ENCODE measurements around the gene BMP7. TPM values are rescaled to one million over a fixed set of nuclear protein-coding genes. Genes with fewer than 3 reads are reported as not detected.
"Not testable (repeated sequence)": the region's sequence is repeated elsewhere in the genome, so short reads cannot be mapped to it uniquely, and the experiment has no call there.

BMP7 gene
- polyA plus RNA-seq, 4 donors: 0.92 to 3.4 TPM; not detected in 2

DNA sequence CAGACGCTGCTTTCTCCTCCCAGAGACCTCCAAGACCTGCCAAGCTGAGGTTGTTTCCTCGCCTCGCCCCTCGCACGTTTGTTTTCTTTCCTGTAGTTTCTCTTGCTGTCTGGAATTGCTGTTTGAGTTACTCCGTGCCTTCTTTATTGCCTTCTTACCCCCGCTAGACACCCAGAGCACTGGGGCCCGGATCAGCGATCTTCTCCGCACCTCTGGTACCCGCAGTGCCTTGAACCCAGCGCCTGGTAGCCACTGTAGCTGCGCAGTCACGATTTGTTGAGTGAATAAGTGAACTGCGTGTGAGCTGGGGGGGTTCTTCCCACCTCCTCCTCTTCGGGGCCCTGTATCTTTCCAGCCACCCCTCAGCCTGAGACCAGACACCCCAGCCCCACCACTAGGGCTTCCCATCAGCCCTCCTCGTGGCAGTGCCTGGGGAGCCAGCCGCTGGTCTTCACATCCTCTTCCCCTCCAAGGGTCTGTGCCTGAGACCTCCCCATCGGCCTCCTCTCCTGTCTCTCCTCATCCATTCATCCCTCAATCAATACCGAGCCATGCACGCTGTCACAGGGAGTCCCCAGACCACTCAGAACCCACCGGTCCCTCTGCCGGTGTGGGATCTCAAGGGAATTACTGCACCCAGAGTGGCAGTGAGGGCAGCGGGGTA, 849 bp upstream of the BMP7 start:
- no peak for DNase-seq
- 33 to 38% (median 38%) methylated on average over 23 to 24 of the region's 24 CpGs for WGBS, 3 donors
- H3K36me3 ChIP-seq (ENCODE audit: control insufficient read depth in 3 of 3, insufficient read depth in 2 of 3, low read depth in 1 of 3, low read length in 3 of 3): no peaks in the 10 kb centered on the region
- H3K4me3 ChIP-seq (ENCODE audit: low read depth in 1 of 3, low read length in 3 of 3): peak overlapping the region in 1 of 3 donors; percentile 30
- peaks cover 17 to 57% (median 19%) of the 10 kb centered on the region in 3 donors for H3K27me3 ChIP-seq (ENCODE audit: control insufficient read depth in 3 of 3, insufficient read depth in 3 of 3, low read length in 3 of 3)
- no peak overlapping the region for H3K27ac ChIP-seq (ENCODE audit: low read depth in 1 of 3, low read length in 2 of 3)
- FAIRE-seq: no peak
- H3K9me3 ChIP-seq (ENCODE audit: control insufficient read depth in 2 of 2, insufficient read depth in 1 of 2, low read depth in 1 of 2, low read length in 1 of 2): no peaks in the 10 kb centered on the region
- H3K4me1 ChIP-seq (ENCODE audit: control insufficient read depth in 3 of 3, insufficient read depth in 2 of 3, low read depth in 1 of 3, low read length in 2 of 3): no peaks in the 10 kb centered on the region

DNA sequence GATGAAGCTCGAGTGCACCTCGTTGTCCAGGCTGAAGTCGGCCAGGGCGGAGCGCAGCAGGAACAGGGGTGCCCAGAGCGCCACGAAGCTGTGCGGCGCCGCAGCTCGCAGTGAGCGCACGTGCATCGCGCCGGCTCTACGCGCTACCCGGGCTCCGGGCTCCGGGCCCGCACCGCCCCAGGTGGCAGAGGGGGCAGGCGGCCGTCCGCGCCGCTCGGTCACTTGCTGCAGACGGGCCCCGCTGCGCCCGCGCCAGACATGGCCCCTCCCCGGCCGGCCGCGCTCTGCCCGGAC, 497 bp downstream of the BMP7 start:
- WGBS, 3 donors: 0 to 10% (median 2%) methylated on average over 19 to 39 of the region's 39 CpGs
- DNase-seq: no peak
- H3K4me1 ChIP-seq (ENCODE audit: control insufficient read depth in 3 of 3, insufficient read depth in 2 of 3, low read depth in 1 of 3, low read length in 2 of 3): no peaks in the 10 kb centered on the region
- H3K27me3 ChIP-seq (ENCODE audit: control insufficient read depth in 3 of 3, insufficient read depth in 3 of 3, low read length in 3 of 3): peaks cover 17 to 58% (median 19%) of the 10 kb centered on the region in 3 donors
- no peaks in the 10 kb centered on the region for H3K36me3 ChIP-seq (ENCODE audit: control insufficient read depth in 3 of 3, insufficient read depth in 2 of 3, low read depth in 1 of 3, low read length in 3 of 3)
- no peak for FAIRE-seq
- H3K4me3 ChIP-seq (ENCODE audit: low read depth in 1 of 3, low read length in 3 of 3): peak overlapping the region in 1 of 3 donors; percentile 43
- H3K27ac ChIP-seq (ENCODE audit: low read depth in 1 of 3, low read length in 2 of 3): no peak overlapping the region
- no peaks in the 10 kb centered on the region for H3K9me3 ChIP-seq (ENCODE audit: control insufficient read depth in 2 of 2, insufficient read depth in 1 of 2, low read depth in 1 of 2, low read length in 1 of 2)

DNA sequence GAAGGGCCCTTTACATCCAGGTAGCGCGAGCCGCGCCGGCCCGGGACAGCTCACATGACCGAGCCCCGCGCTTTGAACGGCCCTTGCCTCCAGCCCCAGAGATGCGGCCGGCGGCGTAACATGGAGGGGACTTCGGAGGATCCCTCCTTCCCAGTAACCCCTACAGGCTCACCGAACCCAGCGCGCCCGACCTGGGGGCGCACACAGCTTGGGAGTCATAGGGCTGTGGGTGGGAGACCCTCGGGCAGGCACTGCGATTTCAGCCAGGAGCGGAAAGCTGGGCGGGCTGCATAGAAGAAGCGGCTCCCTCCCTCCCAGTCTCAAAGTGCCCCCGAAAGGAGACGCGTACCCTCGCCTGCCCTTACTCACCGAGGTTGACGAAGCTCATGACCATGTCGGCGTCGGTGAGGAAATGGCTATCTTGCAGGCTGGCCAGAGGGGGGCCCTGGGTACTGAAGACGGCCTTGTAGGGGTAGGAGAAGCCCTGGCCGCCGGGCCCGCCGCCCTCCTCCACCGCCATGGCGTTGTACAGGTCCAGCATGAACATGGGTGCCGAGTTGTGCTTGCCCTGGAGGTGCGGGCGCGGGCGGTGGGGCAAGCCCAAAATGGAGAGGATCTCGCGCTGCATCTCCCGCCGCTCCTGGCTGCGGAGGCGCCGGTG, 975 bp downstream of the BMP7 start:
- WGBS, 3 donors: 2 to 10% (median 9%) methylated on average over 41 to 53 of the region's 53 CpGs
- Histone ChIP-seq H3K4me1 (ENCODE audit: control insufficient read depth in 3 of 3, insufficient read depth in 2 of 3, low read depth in 1 of 3, low read length in 2 of 3) (peaks cover 0 to 3% (median 0%) of the 10 kb centered on the region in 3 donors), H3K27ac (ENCODE audit: low read depth in 1 of 3, low read length in 2 of 3) (no peak overlapping the region), H3K4me3 (ENCODE audit: low read depth in 1 of 3, low read length in 3 of 3) (peak overlapping the region in 1 of 3 donors; percentile 43), H3K27me3 (ENCODE audit: control insufficient read depth in 3 of 3, insufficient read depth in 3 of 3, low read length in 3 of 3) (peaks cover 17 to 54% (median 19%) of the 10 kb centered on the region in 3 donors), H3K9me3 (ENCODE audit: control insufficient read depth in 2 of 2, insufficient read depth in 1 of 2, low read depth in 1 of 2, low read length in 1 of 2) (no peaks in the 10 kb centered on the region), H3K36me3 (ENCODE audit: control insufficient read depth in 3 of 3, insufficient read depth in 2 of 3, low read depth in 1 of 3, low read length in 3 of 3) (no peaks in the 10 kb centered on the region)
- FAIRE-seq (no peak), DNase-seq (peak in 1 of 2 donors; percentile 41)

DNA sequence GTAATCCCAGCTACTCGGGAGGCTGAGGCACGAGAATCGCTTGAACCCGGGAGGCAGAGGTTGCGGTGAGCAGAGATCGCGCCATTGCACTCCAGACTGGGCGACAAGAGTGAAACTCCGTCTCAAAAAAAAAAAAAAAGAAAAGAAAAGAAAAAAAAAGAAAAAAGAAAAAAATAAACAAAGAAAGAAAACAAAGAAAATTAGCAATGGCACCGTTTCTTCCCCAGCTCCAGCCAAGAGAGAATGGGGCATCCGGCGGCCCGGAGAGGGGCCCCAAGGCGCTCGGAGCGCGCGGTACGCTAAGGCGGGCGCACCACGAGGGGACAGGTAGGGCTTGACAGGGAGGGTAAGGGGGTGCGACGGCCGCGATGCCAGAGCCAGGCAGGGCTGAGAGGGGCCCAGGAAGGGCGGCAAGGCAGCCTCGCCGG, 1.5 kb downstream of the BMP7 start:
- H3K9me3 ChIP-seq (ENCODE audit: control insufficient read depth in 2 of 2, insufficient read depth in 1 of 2, low read depth in 1 of 2, low read length in 1 of 2); H3K27ac ChIP-seq (ENCODE audit: low read depth in 1 of 3, low read length in 2 of 3); H3K4me1 ChIP-seq (ENCODE audit: control insufficient read depth in 3 of 3, insufficient read depth in 2 of 3, low read depth in 1 of 3, low read length in 2 of 3); DNase-seq; FAIRE-seq; H3K36me3 ChIP-seq (ENCODE audit: control insufficient read depth in 3 of 3, insufficient read depth in 2 of 3, low read depth in 1 of 3, low read length in 3 of 3): not testable (repeated sequence)
- 7 to 25% (median 14%) methylated on average over 25 to 29 of the region's 29 CpGs for WGBS, 3 donors
- H3K27me3 ChIP-seq (ENCODE audit: control insufficient read depth in 3 of 3, insufficient read depth in 3 of 3, low read length in 3 of 3): peaks cover 19 to 54% (median 21%) of the 10 kb centered on the region in 3 donors
- H3K4me3 ChIP-seq (ENCODE audit: low read depth in 1 of 3, low read length in 3 of 3): peak overlapping the region in 1 of 3 donors; percentile 43

DNA sequence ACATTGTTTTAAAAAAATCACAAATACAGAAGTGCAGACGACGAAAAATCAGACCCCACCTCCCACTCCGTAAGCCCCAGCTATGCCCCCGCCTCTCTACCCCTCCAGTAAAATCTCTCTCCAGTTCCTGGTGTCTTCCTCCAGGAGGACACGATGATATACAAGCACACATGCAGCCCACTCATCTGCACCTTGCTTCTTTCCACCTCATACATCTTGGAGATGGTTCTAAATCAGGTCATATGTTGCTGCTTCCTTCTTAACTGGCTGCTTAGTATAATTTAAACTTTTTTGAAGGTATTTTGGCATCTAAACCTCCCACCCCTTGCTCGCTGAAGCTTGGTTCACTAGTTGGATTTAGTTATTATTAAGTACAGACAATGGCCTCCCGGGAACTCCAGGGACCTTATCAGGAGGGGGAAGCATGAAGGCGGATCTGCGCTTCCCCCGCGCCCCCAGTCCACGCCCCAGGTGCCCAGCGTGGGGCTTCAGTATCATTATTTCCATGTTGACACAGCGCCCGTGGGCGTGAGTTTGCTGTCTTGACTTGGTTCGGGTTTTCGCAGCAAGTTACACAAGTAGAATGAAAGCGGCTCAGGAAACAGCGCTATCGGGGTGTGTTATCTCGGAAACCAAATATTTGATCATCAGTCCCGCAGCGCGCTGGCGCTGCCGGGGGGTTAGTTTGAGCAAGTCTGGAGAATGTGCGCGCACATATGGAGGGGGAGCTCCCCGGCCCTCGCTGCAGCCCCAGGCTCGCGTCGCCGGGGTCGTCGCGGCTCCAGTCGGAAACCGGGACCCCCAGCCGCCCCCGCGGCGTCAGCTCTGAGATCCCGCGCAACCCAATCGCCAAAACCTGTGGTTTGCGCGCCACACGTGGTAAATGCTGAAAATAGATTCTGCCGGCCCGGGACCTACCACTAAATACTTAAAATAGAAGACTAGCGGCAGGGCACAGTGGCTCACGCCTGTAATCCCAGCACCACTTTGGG, 2.3 kb downstream of the BMP7 start:
- Histone ChIP-seq H3K27ac (ENCODE audit: low read depth in 1 of 3, low read length in 2 of 3) (no peak overlapping the region), H3K4me1 (ENCODE audit: control insufficient read depth in 3 of 3, insufficient read depth in 2 of 3, low read depth in 1 of 3, low read length in 2 of 3) (peaks cover 0 to 4% (median 0%) of the 10 kb centered on the region in 3 donors), H3K36me3 (ENCODE audit: control insufficient read depth in 3 of 3, insufficient read depth in 2 of 3, low read depth in 1 of 3, low read length in 3 of 3) (no peaks in the 10 kb centered on the region), H3K4me3 (ENCODE audit: low read depth in 1 of 3, low read length in 3 of 3) (peak overlapping the region in 1 of 3 donors; percentile 43), H3K9me3 (ENCODE audit: control insufficient read depth in 2 of 2, insufficient read depth in 1 of 2, low read depth in 1 of 2, low read length in 1 of 2) (no peaks in the 10 kb centered on the region), H3K27me3 (ENCODE audit: control insufficient read depth in 3 of 3, insufficient read depth in 3 of 3, low read length in 3 of 3) (peaks cover 19 to 49% (median 24%) of the 10 kb centered on the region in 3 donors)
- FAIRE-seq (no peak), DNase-seq (peak; percentile 1 to 36)
- 9 to 11% (median 11%) methylated on average over 54 of the region's 54 CpGs for WGBS, 3 donors

DNA sequence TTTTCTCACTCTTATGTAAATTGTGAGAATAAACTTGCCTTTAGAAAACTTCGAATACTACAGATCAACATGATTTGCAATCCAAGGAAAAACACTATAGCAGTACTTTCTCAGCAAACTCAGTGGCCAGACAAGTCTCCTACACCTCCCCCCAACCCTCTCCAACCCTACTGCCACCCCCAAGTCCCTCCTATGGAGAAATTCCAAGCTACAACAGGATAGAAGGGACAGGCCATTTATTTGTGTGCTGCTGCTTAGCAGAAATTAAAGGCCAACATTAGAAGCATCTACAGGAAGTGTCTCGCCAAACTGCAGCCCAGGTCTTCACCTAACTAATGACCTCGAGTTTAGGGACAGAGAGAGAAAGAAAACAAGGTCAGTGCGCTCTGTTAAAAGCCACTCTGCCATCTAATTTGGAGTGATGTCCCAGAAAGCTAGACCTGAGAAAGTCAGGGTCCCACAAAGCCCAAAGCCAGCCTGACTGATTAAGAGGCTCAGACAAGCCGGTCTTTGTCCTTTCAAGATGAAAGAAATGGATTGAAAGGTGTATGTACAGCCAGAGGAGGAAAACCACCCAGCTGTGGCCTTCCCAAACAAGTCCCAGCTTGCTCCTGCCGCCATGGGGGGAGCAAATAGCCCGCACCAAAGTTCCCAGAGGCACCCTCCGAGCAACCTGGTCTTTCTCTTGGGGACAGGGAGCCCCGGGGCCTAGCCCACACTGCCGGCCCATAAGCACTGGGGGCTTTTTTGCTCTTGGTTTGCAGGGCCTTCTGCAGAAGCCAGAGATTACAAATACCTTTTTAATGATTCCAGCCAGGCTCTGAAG, 3.4 kb downstream of the BMP7 start:
- no peak overlapping the region for H3K27ac ChIP-seq (ENCODE audit: low read depth in 1 of 3, low read length in 2 of 3)
- H3K36me3 ChIP-seq (ENCODE audit: control insufficient read depth in 3 of 3, insufficient read depth in 2 of 3, low read depth in 1 of 3, low read length in 3 of 3): no peaks in the 10 kb centered on the region
- no peak for FAIRE-seq
- no peak overlapping the region for H3K4me3 ChIP-seq (ENCODE audit: low read depth in 1 of 3, low read length in 3 of 3)
- H3K27me3 ChIP-seq (ENCODE audit: control insufficient read depth in 3 of 3, insufficient read depth in 3 of 3, low read length in 3 of 3): peaks cover 19 to 48% (median 24%) of the 10 kb centered on the region in 3 donors
- H3K9me3 ChIP-seq (ENCODE audit: control insufficient read depth in 2 of 2, insufficient read depth in 1 of 2, low read depth in 1 of 2, low read length in 1 of 2): no peaks in the 10 kb centered on the region
- H3K4me1 ChIP-seq (ENCODE audit: control insufficient read depth in 3 of 3, insufficient read depth in 2 of 3, low read depth in 1 of 3, low read length in 2 of 3): peaks cover 0 to 7% (median 0%) of the 10 kb centered on the region in 3 donors
- DNase-seq: no peak
- WGBS, 3 donors: 57 to 60% (median 57%) methylated on average over 10 of the region's 10 CpGs

DNA sequence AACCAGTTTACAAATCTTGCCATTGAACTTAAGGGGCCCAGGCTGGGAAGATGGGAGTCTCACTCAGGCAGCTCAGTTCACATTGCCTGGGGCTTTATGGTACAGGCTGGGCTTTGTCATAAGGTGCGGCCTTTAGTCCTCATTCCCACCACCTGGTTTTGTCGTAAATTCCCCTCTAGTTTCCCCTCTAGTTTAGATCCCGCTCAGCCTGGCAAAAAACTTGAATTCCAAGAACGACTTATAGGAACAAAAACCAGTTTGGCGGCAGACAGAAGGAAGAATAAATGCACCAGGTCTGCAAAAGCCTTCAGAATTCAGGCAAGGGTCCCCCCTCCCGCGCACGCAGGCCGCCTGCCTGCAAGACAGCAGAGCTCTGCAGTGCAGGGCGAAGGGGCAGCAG, 4.1 kb downstream of the BMP7 start:
- WGBS, 3 donors: 75 to 88% (median 81%) methylated on average over 10 of the region's 10 CpGs
- H3K27me3 ChIP-seq (ENCODE audit: control insufficient read depth in 3 of 3, insufficient read depth in 3 of 3, low read length in 3 of 3): peaks cover 19 to 41% (median 20%) of the 10 kb centered on the region in 3 donors
- H3K27ac ChIP-seq (ENCODE audit: low read depth in 1 of 3, low read length in 2 of 3): peak overlapping the region in 1 of 3 donors; percentile 45
- H3K4me3 ChIP-seq (ENCODE audit: low read depth in 1 of 3, low read length in 3 of 3): no peak overlapping the region
- no peaks in the 10 kb centered on the region for H3K9me3 ChIP-seq (ENCODE audit: control insufficient read depth in 2 of 2, insufficient read depth in 1 of 2, low read depth in 1 of 2, low read length in 1 of 2)
- FAIRE-seq: no peak
- DNase-seq: no peak
- H3K36me3 ChIP-seq (ENCODE audit: control insufficient read depth in 3 of 3, insufficient read depth in 2 of 3, low read depth in 1 of 3, low read length in 3 of 3): no peaks in the 10 kb centered on the region
- H3K4me1 ChIP-seq (ENCODE audit: control insufficient read depth in 3 of 3, insufficient read depth in 2 of 3, low read depth in 1 of 3, low read length in 2 of 3): peaks cover 0 to 7% (median 0%) of the 10 kb centered on the region in 3 donors
